Jurkat, Clone E6-1 (cell line): Measurements from ENCODE around the gene PET100.

Experiments
- DNase-seq: peaks from one replicate; pipeline ENCODE4 v3.0.0-alpha.2; 2011; ENCODE audit warnings: low read depth, low spot score
- H3K4me3 ChIP-seq: 2 replicates; pipeline ENCODE4 v1.5.1; 2011; ENCODE audit warnings: mild to moderate bottlenecking, low read length, control low read depth, moderate library complexity

The PET100 gene

GRCh38 chr19:7627166-7627565 lies 2.4 kb upstream of the PET100 start:
- no peak for DNase-seq
- H3K4me3 ChIP-seq: no peak overlapping the region

DNA sequence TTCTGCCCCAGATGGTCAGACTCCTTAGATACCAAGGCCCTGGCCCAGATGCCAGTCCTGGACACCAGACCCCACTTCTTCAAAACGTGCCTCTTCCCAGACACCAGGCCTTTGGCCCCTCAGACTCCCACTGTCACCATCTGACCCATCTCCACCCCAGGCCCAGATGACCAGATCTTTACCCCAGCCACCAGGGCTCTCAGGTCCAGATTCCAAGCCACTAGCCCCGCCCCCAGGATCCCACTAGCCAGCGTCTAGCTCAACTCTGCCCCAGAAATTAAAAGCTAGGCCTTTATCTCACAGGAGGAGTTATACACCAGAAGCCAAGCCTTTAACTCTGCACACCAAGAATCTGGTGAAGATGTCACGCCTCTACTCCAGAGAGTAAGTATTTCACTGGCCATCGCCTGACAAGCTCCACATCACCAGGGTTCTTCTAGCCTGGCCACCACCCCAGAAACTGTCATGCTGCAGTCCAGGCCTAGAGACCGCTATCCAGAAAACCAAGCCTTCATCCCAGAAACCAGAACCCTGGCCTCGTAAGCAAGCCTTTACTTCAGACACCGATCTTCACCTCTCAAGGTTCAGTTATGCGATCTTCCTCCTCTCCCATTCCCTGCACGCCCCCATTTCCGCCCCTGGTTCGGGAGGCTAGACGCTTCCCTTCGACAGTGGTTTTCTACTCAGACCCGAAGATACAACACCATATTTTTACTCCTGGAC lies 843 bp upstream of the PET100 start:
- DNase-seq: no peak
- peak overlapping the region; percentile 84 for H3K4me3 ChIP-seq

- no peak for DNase-seq
Measured at GRCh38 chr19:7631577-7631976, 2.0 kb downstream of the PET100 start.

GRCh38 chr19:7632340-7633203 lies 3.0 kb downstream of the PET100 start:
- DNase-seq: no peak
- H3K4me3 ChIP-seq: no peak overlapping the region

More at GRCh38 chr19:7631577-7631976, 2.0 kb downstream of the PET100 start:
- H3K4me3 ChIP-seq: no peak overlapping the region

- no peak within 1 kb of the TSS for H3K4me3 ChIP-seq
- DNase-seq: no peak
Measured at GRCh38 chr19:7633698-7634097, 4.1 kb downstream of the PET100 start, which contains the start of gene PCP2. Gene PCP2 (minus strand): TSS chr19:7633719. CDS start chr19:7633457, 262 bp downstream.

DNA sequence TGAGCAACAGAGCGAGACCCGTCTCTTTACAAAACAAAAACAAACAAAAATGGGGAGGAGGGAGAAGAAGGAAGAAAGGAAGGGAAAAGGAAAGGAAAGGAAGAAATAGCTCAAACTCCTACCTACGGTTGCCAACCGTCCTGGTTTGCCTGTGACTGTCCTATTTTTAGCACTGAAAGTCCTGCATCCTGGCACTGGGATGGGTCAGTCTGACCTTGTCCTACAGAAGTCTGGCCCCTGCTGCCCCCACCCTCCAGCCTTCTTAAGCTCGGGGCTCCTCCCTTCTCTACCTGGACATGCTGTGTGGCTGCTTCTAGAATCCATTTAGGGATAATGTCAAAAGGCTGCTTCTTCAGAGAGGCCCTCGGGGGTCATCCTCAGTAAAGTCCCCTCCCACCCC lies 6.1 kb downstream of the PET100 start:
- DNase-seq: no peak
- no peak overlapping the region for H3K4me3 ChIP-seq

DNA sequence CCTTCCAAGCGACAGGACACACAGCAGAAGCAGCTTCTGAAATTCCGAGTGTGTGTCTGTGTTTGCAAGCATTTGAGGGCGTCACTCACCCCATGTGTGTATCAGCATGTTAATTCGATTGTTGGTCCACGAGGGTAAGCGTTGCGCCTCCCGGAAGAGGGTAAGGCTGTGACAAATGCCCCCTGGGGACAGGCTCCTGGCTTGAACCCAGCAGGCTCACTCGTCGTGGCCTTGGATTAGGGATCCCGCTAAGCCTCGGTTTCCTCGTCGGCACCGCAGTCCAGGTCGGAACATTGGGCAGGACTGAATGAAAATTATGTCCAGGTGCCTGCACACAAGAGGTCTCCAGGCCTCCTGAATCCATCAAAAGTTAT lies 6.7 kb downstream of the PET100 start:
- peak overlapping the region; percentile 29 for H3K4me3 ChIP-seq
- DNase-seq: no peak

DNA sequence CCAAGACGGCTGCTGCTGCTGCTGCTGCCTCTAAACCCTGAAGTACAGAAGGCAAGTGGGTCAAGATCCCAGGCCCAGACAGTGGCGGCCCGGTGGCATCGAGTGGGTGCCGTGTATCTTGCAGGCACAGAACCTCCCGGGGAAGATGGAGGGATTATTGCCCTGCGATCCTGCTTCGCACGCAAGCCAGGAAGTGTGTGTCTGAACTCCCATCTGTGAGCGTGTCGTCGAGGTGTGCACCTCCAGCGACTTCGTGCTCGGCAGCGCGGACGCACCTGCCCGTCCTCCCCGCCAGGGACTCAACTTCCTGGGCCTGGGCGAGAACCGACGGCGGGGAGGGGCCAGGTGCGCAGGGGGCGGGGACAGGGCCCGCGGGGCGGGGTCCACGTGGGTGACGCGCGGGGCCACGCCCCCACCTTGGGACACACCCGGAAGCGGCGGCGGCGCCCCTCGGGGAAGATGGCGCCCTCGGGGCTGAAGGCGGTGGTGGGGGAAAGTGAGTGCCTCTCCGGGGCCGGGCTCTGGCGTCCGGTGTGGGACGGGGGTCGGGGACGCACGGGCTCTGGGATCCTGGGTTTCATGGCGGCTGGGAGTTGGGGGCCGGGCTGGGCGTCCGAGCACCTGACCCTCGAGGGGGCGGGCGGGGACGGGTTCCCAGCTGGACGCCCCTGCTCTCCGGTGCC lies 7.2 kb downstream of the PET100 start, which contains the start of gene STXBP2:
Gene STXBP2 (plus strand): TSS at position 420 of the 683 bp plus-strand sequence. CDS start 40 bp downstream, at position 460.
- DNase-seq: peak; percentile 68
- peak within 1 kb of the TSS; percentile 80 for H3K4me3 ChIP-seq

DNA sequence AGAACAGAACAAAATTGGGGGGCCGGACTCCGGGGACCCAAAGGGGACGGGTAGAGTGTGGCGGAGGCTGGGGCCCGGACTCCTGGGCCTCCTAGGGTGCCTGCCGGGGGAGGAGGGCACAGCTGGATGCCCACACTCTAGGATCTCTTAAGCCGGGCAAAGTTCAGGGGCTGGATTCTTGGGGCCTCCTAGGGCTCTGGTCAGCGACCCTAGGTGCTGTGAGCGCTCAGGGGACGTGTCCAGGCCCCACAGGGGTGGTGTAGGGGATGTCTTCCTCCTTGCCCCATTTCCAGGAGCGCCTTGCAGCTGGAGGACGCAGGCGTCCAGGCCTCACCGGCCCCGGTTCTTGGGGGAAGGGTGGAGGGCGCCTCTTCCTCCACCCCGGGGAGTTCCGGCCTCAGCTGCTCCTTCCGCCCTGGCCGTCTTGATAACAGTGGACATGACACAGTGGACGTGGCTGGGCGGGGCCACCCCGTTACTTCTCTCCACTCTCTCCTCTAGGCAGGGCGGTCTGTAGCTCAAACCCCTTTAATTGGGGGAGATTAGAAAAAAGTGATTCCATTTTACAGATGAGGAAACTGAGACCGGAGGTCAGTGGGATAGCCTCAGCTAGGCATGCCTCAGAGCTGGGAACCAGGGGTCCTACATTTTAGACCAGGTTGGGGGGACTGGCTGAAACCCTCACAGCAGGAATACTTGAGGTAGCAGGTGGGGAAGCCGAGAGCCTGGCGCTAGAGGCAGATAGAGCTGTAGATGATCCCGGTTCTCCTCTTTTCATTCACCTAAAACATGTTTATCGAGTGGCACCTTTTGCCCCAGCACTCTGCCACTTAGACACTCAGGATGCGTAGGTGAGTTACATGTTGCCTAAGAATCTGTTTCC lies 8.0 kb downstream of the PET100 start:
- DNase-seq: no peak
- H3K4me3 ChIP-seq: peak overlapping the region; percentile 80

DNA sequence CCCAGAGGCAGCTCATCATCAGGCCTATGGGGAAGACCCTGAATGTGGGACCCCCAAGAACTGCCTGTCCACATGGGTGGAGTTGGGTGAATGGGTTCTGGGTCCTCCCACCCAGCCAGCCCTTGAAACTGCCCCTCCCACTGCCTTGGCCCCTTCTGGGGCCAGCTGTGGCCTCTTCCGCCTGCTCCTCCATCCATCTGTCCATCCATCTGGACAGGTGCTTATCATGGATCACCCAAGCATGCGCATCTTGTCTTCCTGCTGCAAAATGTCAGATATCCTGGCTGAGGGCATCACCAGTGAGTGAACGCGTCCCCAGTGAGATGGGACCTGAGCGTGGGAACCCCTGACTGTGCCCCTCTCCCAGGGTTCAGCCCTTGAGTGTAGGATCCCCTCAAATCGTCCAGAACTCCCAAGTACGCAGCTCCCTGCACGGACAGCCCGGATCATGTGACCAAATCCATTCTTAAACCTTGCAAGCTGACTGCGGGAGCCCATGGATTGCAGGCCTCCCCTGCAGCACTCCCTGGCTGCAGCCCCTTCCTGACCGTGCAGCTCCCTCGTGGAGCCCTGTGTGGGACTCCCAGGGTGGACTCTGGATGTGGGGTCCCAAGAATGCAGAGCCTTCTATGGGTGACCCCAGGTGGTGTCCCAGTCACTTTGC lies 9.3 kb downstream of the PET100 start:
- no peak overlapping the region for H3K4me3 ChIP-seq
- DNase-seq: no peak

GRCh38 chr19:7639863-7640348 lies 10.3 kb downstream of the PET100 start:
- H3K4me3 ChIP-seq: no peak overlapping the region
- DNase-seq: no peak

GRCh38 chr19:7640803-7641202 lies 11.2 kb downstream of the PET100 start:
- no peak for DNase-seq
- H3K4me3 ChIP-seq: no peak overlapping the region

DNA sequence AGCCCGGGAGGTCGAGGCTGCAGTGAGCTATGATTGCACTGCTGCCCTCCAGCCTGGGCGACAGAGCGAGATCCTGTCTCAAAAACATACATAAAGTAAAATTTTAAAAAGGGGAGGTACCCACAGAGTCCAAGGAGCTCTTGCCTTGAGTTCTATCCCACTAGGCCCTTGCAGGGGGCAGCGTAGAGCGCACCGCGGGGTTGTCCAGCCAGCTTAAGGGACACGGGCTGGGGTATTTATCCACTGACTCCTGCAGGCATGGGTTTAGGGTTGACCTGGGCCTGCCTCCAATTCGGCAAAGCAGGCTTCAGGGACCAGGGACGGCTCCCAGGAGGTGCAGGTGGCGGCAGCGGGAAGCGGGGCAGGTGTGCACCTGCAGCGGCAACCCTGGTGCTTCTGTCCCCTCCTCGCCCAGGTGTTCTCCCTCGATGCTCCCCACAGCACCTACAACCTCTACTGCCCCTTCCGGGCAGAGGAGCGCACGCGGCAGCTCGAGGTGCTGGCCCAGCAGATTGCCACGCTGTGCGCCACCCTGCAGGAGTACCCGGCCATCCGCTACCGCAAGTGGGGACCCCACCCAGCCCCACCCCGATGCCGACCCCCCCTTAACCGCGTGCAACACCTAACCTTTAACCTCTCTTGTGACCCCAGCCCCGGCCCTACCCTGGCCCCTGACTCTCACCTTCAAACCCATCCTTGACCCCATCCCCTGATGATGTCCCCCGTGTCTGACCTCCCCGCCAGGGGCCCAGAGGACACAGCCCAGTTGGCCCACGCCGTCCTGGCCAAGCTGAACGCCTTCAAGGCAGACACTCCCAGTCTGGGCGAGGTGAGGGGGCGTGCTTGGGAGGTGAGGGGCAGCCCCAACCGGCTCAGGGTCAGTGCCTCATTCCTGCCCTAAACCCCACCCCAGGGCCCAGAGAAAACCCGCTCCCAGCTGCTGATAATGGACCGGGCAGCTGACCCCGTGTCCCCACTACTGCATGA lies 12.0 kb downstream of the PET100 start:
- DNase-seq: no peak

DNA sequence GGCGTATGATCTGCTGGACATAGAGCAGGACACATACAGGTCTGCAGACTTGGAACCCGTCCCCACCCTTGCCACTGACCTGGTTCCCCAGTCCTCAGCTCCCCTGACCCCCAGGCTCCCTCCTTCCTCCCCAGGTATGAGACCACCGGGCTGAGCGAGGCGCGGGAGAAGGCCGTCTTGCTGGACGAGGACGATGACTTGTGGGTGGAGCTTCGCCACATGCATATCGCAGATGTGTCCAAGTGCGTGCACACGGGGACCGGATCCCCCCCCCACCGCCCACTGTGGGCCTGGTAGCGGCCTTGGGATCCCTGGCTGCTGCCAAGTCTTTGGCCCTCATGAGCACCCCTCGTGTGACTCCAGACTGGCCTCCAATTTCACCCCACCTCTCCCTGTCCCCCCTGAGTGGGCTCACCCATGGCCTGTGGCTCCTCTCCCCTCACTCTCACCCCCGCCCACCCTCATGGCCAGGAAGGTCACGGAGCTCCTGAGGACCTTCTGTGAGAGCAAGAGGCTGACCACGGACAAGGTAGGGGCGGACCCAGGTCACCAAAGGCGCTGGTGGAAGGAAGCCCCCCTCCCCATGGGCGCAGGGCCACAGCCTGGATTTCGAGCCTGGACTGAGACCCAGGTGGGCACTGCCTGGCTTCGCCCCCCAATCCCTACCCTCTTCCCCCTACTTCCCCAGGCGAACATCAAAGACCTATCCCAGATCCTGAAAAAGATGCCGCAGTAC lies 12.9 kb downstream of the PET100 start:
- H3K4me3 ChIP-seq: no peak overlapping the region

More for the DNA sequence above, 12.0 kb downstream of the PET100 start:
- no peak overlapping the region for H3K4me3 ChIP-seq

GRCh38 chr19:7643031-7643415 lies 13.4 kb downstream of the PET100 start:
- DNase-seq: no peak
- no peak overlapping the region for H3K4me3 ChIP-seq

More for the DNA sequence above, 12.9 kb downstream of the PET100 start:
- DNase-seq: no peak
